Mucosa of rectum (tissue), 2 donors: ENCODE measurements around the gene SLC7A8.

ENCODE experiments used
- H3K27ac ChIP-seq, 2 donors: one replicate each; pipeline ENCODE4 v1.7.0; 2013; ENCODE audit warnings: inconsistent platforms in 2 of 2, low read depth in 2 of 2, low read length in 2 of 2
- H3K27me3 ChIP-seq, 2 donors: one replicate each; pipeline ENCODE4 v1.7.0; 2013; ENCODE audit warnings: low read length in 2 of 2; ENCODE audit not compliant: control insufficient read depth in 2 of 2, insufficient read depth in 2 of 2
- H3K36me3 ChIP-seq, 2 donors: one replicate each; pipeline ENCODE4 v1.7.0; 2013; ENCODE audit warnings: low read length in 2 of 2; ENCODE audit not compliant: control insufficient read depth in 2 of 2, insufficient read depth in 2 of 2
- H3K4me1 ChIP-seq, 2 donors: one replicate each; pipeline ENCODE4 v1.7.0; 2013; ENCODE audit warnings: low read length in 2 of 2, mild to moderate bottlenecking in 1 of 2; ENCODE audit not compliant: control insufficient read depth in 2 of 2, insufficient read depth in 2 of 2
- H3K4me3 ChIP-seq, 2 donors: one replicate each; pipeline ENCODE4 v1.7.0; 2013; ENCODE audit warnings: low read length in 2 of 2
- H3K9ac ChIP-seq, 2 donors: one replicate each; pipeline ENCODE4 v1.7.0; 2013; ENCODE audit warnings: low read length in 2 of 2, low read depth in 1 of 2, mild to moderate bottlenecking in 1 of 2
- H3K9me3 ChIP-seq, 2 donors: one replicate each; pipeline ENCODE4 v1.7.0; 2013; ENCODE audit warnings: low read length in 2 of 2; ENCODE audit not compliant: control insufficient read depth in 2 of 2
- donor health status: healthy.
- donor health status: Normal muscosa, but diverticular disease.

The SLC7A8 gene

DNA sequence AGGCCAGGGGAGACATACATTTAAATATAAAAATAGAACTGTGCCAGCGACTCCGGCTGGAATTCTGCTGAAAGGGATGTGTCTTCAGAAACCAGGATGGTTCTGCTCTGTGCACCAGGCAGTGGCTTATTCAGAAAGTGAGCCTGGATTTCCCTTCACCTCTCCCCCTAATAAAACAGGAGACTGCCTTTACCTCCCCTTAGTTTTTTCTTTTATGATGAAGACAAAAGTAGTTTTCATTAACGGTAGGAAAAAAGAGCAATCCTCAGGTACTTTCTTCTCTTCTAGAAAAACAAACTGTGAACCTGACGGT, 346 bp downstream of the SLC7A8 start:
- Histone ChIP-seq H3K27me3 (no peaks in the 10 kb centered on the region), H3K4me1 (peaks cover 5 to 6% of the 10 kb centered on the region in 2 donors), H3K9ac (peak overlapping the region; percentile 41 to 57), H3K9me3 (no peaks in the 10 kb centered on the region), H3K27ac (peak overlapping the region in 1 of 2 donors; percentile 3), H3K36me3 (no peaks in the 10 kb centered on the region), H3K4me3 (peak overlapping the region; percentile 62 to 82)

DNA sequence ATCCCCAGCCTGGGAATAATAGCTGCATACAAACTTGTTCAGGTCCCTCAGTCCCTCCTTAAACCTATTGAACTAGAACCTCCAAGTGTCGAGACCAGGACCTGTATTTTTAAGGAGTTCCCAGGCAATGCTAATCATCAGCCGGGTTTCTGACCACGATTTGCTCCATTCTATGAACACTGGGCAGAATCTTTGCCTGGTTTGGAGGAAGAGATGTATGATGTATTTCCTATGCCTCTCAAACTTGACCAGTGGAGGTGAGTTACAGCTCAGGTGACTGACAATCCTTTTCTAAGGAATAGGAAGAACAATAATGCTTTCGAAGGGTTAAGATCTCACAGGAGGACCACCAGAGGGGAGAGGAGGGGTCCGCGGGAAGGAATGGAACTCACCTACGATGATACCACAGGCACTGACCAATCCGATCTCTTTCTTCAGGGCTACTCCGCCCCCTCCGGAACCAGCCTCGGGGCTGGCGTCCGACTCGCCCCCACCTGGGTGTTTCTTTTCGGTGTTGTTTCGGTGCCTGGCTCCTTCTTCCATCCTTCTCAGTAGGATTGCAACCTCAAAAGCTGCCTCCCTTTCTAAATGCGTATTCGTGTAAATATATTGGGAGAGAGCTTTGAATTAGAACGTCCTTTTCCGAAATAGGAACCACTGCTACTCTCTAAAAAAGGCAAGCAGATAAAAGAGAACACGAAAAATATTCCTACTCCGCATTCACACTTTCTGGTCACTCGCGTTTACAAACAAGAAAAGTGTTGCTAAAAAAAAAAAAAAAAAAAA, 895 bp downstream of the SLC7A8 start:
- Histone ChIP-seq H3K9me3 (no peaks in the 10 kb centered on the region), H3K27me3 (no peaks in the 10 kb centered on the region), H3K4me1 (peaks cover 5 to 11% of the 10 kb centered on the region in 2 donors), H3K4me3 (peak overlapping the region; percentile 62 to 82), H3K9ac (peak overlapping the region; percentile 41 to 57), H3K36me3 (no peaks in the 10 kb centered on the region), H3K27ac (peak overlapping the region; percentile 35 to 56)

DNA sequence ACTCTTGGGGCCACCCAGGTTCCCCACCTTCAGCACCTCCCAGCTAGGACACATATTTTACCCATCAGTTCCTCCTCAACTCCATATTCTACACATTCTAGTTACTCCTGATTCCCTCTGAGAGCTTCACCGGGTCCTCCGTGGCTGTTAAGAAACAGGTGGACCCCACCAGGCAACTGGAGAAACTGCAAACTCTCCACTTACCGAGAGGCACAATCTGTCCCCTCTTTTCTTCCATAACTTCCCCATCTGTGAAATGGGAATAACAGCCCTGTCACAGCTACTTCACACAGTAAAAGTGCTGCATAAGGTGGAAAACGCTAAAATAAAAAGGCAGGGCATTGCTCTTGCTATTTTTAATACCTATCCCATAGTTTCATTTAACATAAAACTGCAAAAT, 1.5 kb downstream of the SLC7A8 start:
- peaks cover 9 to 15% of the 10 kb centered on the region in 2 donors for H3K4me1 ChIP-seq
- H3K27ac ChIP-seq, result peak overlapping the region in 1 of 2 donors; percentile 14
- peak overlapping the region; percentile 41 to 57 for H3K9ac ChIP-seq

DNA sequence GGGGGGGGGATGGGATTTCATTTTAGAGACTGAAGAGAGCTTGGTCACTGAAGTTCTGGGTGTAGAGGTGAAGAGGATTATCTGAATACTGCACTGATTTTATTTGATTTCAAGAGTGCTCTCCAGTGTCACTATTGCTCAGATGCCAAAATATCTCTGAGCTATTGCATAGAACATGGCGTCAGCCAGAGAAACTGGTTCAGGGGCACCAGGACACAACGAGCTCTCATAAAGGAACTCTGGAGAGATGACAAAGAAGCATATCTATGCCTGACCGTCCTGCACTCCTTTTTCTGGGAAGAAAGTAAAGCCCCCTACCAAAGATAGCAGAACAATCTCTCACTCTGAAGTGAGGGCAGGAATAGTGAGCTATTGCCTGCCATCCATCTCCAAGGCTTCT, 2.0 kb downstream of the SLC7A8 start:
- peak overlapping the region in 1 of 2 donors; percentile 82 for H3K4me3 ChIP-seq

More for the DNA sequence above, 1.5 kb downstream of the SLC7A8 start:
- H3K27me3 ChIP-seq, result no peaks in the 10 kb centered on the region
- H3K9me3 ChIP-seq, result no peaks in the 10 kb centered on the region
- peak overlapping the region; percentile 62 to 82 for H3K4me3 ChIP-seq
- H3K36me3 ChIP-seq, result no peaks in the 10 kb centered on the region

DNA sequence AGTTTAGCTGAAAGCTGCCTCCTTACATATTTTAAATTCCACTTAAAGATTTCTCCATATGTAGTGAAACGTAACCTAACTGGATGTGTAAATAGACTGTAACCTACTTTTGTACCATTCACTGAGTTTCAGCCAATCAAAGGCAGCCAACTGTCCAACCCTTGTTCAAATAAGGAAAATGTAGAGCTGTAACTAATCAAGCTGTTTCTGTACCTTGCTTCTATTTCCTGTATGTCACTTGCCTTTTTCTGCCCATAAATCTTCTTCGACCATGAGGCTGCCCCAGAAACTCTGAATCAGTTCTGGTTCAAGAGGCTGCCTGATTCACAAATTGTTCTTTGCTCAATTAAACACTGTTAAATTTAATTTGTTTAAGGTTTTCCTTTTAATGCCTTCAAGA, 6.3 kb downstream of the SLC7A8 start:
- Histone ChIP-seq H3K4me3 (peak overlapping the region in 1 of 2 donors; percentile 14), H3K36me3 (no peaks in the 10 kb centered on the region), H3K27me3 (no peaks in the 10 kb centered on the region), H3K4me1 (peaks cover 6 to 12% of the 10 kb centered on the region in 2 donors), H3K9me3 (no peaks in the 10 kb centered on the region), H3K27ac (peak overlapping the region; percentile 53 to 80), H3K9ac (peak overlapping the region in 1 of 2 donors; percentile 13)

More for the DNA sequence above, 2.0 kb downstream of the SLC7A8 start:
- H3K27me3 ChIP-seq, result no peaks in the 10 kb centered on the region
- H3K27ac ChIP-seq, result peak overlapping the region in 1 of 2 donors; percentile 14
- H3K36me3 ChIP-seq, result no peaks in the 10 kb centered on the region
- H3K9ac ChIP-seq, result no peak overlapping the region
- H3K4me1 ChIP-seq, result peaks cover 9 to 15% of the 10 kb centered on the region in 2 donors
- H3K9me3 ChIP-seq, result no peaks in the 10 kb centered on the region

DNA sequence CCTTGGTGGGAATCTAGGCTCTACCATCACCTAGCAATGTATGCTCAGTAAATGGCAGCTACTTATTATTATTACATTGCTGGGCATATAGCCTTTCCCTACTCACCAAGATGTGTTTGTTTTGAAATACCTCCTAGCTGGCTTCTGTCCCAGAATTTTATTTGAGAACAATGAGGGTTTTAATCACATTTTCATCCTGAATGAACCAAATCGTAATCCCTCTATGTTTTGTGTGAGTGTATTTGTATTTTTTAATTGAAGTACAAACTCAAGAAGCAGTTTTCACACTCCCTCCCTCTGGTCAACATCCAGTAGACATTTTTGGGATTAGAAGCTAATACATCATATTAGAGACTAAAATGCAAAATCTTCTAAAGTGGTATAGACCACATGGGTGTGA, 7.6 kb downstream of the SLC7A8 start:
- Histone ChIP-seq H3K27ac (no peak overlapping the region), H3K9me3 (no peaks in the 10 kb centered on the region), H3K27me3 (no peaks in the 10 kb centered on the region), H3K4me3 (no peak overlapping the region), H3K4me1 (peaks cover 4 to 9% of the 10 kb centered on the region in 2 donors), H3K36me3 (no peaks in the 10 kb centered on the region), H3K9ac (no peak overlapping the region)

DNA sequence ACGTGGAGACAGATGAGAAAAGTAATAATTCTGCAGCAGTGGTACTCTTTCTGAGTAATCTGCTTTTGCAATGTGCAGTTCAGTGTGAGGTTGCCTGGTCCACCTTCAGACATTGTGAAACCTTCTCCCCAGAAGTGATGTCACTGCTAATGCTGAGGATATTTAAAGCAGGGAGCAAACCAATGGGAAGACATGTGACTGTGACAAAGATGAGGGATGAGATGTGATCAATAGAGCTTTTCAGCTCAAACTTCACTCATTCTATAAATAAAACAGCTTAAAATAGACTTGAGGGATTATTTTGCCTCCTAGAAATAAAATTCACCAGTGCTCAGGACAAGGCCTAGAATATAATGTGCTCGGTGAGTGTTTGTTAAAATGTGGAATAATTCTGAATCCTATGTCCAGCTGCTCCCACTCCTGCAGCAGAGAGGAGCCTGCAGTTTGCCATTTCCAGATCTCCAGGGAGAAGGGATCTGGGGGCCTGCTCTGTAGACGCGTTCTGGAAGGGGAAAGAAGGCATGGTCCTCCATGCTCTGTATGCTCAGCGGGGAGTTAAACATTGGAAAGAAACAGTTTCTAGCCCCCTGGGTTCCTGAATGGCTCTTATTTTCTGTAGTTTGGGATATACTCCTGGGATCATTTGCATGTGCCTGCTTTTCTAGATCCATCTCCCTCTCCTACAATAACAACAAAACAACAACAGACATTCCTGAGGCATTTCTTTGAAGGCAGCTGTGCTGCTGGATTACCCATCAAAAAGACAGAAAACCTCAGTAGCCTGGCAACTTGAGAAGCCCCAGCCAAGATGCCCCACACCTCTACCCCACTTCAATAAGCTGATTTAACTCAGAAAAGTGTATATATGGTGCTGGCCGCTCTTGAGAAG, 8.9 kb downstream of the SLC7A8 start:
- Histone ChIP-seq H3K27me3 (no peaks in the 10 kb centered on the region), H3K4me1 (peaks cover 4 to 9% of the 10 kb centered on the region in 2 donors), H3K9me3 (no peaks in the 10 kb centered on the region), H3K9ac (no peak overlapping the region), H3K36me3 (no peaks in the 10 kb centered on the region), H3K27ac (no peak overlapping the region), H3K4me3 (no peak overlapping the region)

DNA sequence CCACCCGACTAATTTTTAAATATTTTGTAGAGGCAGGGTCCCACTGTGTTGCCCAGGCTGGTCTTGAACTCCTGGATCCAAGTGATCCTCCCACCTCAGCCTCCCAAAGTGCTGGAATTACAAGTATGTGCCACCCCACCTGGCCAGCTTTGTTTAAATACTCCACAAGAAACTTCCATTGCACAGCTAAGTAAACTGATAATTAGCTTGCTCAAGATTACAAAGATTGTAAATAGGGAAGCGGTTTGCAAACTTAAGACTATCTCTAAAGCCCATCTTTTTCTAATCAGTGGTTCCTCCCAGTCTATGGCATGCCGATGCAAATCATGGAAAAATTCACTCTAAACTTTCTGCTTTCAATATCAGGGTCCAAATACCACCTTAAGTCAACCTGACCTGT, 9.7 kb downstream of the SLC7A8 start:
- peaks cover 8 to 13% of the 10 kb centered on the region in 2 donors for H3K4me1 ChIP-seq
- H3K27me3 ChIP-seq, result no peaks in the 10 kb centered on the region
- H3K4me3 ChIP-seq, result no peak overlapping the region
- H3K36me3 ChIP-seq, result no peaks in the 10 kb centered on the region
- H3K27ac ChIP-seq, result no peak overlapping the region
- H3K9ac ChIP-seq, result no peak overlapping the region
- no peaks in the 10 kb centered on the region for H3K9me3 ChIP-seq

DNA sequence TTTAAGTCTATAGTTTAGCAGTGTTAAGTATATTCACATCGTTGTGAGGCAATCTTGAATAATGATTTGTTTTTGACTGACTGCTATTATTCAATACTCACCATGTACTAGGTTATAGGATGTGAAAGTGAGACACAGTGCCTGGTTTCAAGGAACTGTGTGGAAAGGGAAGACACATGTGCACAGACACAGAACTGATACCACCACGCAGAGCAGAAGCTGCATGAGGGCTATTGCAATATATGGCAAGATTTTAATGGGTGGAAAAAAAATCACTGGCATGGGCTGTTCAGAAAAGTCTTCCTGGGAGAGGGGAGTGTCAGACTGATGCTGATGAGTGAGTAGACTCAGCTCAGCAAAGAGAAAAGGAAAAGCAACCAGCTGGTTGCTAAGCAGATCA, 10.4 kb downstream of the SLC7A8 start:
- Histone ChIP-seq H3K4me1 (peaks cover 11 to 19% of the 10 kb centered on the region in 2 donors), H3K9ac (no peak overlapping the region), H3K27ac (no peak overlapping the region), H3K36me3 (no peaks in the 10 kb centered on the region), H3K27me3 (no peaks in the 10 kb centered on the region), H3K4me3 (no peak overlapping the region), H3K9me3 (no peaks in the 10 kb centered on the region)

DNA sequence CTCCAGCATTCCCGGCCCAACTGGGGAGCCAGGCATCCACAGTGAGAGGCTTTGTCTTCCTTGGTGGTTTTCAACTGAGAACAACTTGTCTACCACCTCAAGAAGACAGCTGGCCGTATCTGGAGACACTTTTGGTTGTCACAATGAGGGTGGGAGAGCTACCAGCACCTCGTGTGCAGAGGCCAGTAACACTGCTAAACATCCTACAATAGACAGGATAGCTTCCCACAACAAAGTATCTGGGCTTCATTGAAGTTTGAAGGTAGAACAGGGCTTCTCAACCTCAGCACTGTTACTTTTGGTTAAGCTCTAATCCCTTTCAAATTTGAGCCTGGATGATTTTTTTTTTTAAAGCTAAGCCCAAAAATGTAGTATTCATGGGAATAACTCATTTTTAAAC, 10.9 kb downstream of the SLC7A8 start:
- Histone ChIP-seq H3K9me3 (no peaks in the 10 kb centered on the region), H3K27ac (no peak overlapping the region), H3K36me3 (no peaks in the 10 kb centered on the region), H3K27me3 (no peaks in the 10 kb centered on the region), H3K4me1 (peaks cover 14 to 19% of the 10 kb centered on the region in 2 donors), H3K4me3 (no peak overlapping the region), H3K9ac (no peak overlapping the region)
